ENCODE measurements around the gene TBC1D22A. TPM values are rescaled to one million over a fixed set of nuclear protein-coding genes. Genes with fewer than 3 reads are reported as not detected.
"Not testable (repeated sequence)": the region's sequence is repeated elsewhere in the genome, so short reads cannot be mapped to it uniquely, and the experiment has no call there.

The TBC1D22A gene
- polyA plus RNA-seq, 1 donor from 2014 or later, result 9.3 TPM

DNA sequence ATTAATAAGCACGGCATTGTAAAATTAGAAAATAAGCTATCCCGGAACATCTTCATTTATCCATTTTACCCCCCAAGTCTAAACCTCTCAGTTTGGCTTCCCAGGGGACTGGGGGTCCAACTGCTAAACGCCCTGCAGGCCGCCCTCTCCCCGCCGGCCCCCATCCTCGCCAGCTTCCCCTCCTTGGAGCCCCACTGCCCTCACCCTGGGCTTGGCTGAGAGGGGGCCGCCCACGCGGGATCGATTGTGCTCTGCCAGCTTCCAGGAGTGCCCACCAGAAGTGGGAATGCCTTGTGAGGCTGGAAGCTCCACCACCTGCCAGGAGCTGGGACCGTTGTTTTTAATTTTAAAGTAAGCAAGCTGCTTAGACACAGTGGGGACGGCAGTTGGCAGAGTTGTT is 353.5 kb downstream of the TBC1D22A start:
- no peaks in the 10 kb centered on the region for H3K79me2 ChIP-seq (replicated peaks; ENCODE audit: insufficient read depth, low read length)
- no peak overlapping the region for H2AFZ ChIP-seq (ENCODE audit: low read depth, low read length)
- H4K20me1 ChIP-seq (ENCODE audit: insufficient read depth), result no peaks in the 10 kb centered on the region
- H3F3A ChIP-seq (ENCODE audit: insufficient read depth, low read length, poor library complexity, severe bottlenecking), result no peaks in the 10 kb centered on the region
- no peaks in the 10 kb centered on the region for H3K9me2 ChIP-seq (ENCODE audit: insufficient read depth, low read length)
- TF ChIP-seq EP300 (conservative IDR thresholded peaks at IDR 0.05; ENCODE audit: poor library complexity, severe bottlenecking) (no peak), EZH2 (IDR thresholded peaks at IDR 0.05; ENCODE audit: borderline replicate concordance, insufficient read depth, low read length, poor library complexity, severe bottlenecking) (no peak), POLR2AphosphoS5 (IDR thresholded peaks at IDR 0.05) (no peak), TAF1 (IDR thresholded peaks at IDR 0.05; ENCODE audit: low read depth) (no peak)
- TF ChIP-seq, protein P1, sequence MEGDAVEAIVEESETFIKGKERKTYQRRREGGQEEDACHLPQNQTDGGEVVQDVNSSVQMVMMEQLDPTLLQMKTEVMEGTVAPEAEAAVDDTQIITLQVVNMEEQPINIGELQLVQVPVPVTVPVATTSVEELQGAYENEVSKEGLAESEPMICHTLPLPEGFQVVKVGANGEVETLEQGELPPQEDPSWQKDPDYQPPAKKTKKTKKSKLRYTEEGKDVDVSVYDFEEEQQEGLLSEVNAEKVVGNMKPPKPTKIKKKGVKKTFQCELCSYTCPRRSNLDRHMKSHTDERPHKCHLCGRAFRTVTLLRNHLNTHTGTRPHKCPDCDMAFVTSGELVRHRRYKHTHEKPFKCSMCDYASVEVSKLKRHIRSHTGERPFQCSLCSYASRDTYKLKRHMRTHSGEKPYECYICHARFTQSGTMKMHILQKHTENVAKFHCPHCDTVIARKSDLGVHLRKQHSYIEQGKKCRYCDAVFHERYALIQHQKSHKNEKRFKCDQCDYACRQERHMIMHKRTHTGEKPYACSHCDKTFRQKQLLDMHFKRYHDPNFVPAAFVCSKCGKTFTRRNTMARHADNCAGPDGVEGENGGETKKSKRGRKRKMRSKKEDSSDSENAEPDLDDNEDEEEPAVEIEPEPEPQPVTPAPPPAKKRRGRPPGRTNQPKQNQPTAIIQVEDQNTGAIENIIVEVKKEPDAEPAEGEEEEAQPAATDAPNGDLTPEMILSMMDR (IDR thresholded peaks at IDR 0.05; ENCODE audit: poor library complexity, severe bottlenecking), result no peak
- H3K9me3 ChIP-seq (ENCODE audit: low read length), result no peaks in the 10 kb centered on the region
- no peak overlapping the region for H3K4me2 ChIP-seq (ENCODE audit: low read length)
- no peak overlapping the region for H3K9ac ChIP-seq (ENCODE audit: low read length)
- no peaks in the 10 kb centered on the region for H3K36me3 ChIP-seq (ENCODE audit: insufficient read depth, low read length)
- H3K4me3 ChIP-seq (ENCODE audit: low read length), result no peak overlapping the region
- no peak overlapping the region for H3K27ac ChIP-seq (ENCODE audit: low read length)
- no peaks in the 10 kb centered on the region for H3K27me3 ChIP-seq (ENCODE audit: insufficient read depth, low read depth, low read length)

DNA sequence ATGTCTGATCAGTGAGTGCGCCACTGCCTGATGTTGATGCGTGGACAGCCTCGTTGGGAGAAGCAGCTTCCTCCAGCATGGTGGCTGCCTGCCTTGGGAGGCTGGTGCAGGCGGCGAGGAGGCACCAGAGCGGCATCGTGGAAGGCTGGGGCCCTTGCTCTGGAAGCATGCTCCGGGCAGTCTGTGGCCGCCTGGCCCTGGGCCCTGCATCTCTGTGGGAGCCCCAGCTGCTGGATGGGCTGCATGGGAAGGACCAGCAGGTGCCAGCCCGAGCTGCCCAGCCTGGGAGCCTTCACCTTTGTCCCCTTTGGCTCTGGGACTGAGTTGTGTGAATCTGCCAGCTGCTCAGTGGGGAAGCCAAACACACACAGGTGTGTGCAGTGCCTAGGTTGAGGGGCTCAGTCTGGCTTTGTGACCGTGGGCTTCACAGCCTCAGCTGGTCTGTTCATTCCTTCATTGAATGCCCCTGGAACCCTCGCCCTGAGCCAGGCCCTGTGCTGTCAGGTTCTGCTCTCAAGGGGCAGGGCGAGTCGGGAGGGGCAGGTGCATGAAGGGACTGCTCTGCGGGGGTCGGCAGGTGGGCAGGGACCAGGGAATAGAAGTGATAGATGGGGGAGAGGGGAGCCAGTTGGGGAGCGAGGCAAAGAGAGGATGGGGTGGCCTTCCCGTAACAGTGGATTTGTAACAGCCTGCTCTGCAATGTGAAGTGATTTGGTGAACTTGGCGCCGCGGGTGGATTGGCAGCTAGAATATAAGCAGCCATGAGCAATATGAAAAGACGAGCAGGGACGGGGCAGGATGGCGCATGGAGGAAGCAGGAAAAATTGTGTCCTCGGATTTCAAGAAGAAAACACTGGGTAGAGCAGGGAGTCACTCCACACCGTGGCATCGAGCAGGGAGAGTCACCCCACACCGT is 354.2 kb downstream of the TBC1D22A start:
- Histone ChIP-seq H3K79me2 (replicated peaks; ENCODE audit: insufficient read depth, low read length) (no peaks in the 10 kb centered on the region), H3K9me3 (ENCODE audit: low read length) (no peaks in the 10 kb centered on the region), H3K36me3 (ENCODE audit: insufficient read depth, low read length) (no peaks in the 10 kb centered on the region), H3F3A (ENCODE audit: insufficient read depth, low read length, poor library complexity, severe bottlenecking) (no peaks in the 10 kb centered on the region), H3K27me3 (ENCODE audit: insufficient read depth, low read depth, low read length) (no peaks in the 10 kb centered on the region), H2AFZ (ENCODE audit: low read depth, low read length) (no peak overlapping the region), H3K4me2 (ENCODE audit: low read length) (no peak overlapping the region), H3K4me3 (ENCODE audit: low read length) (no peak overlapping the region), H4K20me1 (ENCODE audit: insufficient read depth) (no peaks in the 10 kb centered on the region), H3K9me2 (ENCODE audit: insufficient read depth, low read length) (no peaks in the 10 kb centered on the region), H3K9ac (ENCODE audit: low read length) (no peak overlapping the region), H3K27ac (ENCODE audit: low read length) (no peak overlapping the region)
- TF ChIP-seq EP300 (conservative IDR thresholded peaks at IDR 0.05; ENCODE audit: poor library complexity, severe bottlenecking) (no peak), EZH2 (IDR thresholded peaks at IDR 0.05; ENCODE audit: borderline replicate concordance, insufficient read depth, low read length, poor library complexity, severe bottlenecking) (no peak), MXI1 (conservative IDR thresholded peaks at IDR 0.05; ENCODE audit: poor library complexity, severe bottlenecking) (no peak), TAF1 (IDR thresholded peaks at IDR 0.05; ENCODE audit: low read depth) (no peak), SMC3 (conservative IDR thresholded peaks at IDR 0.05; ENCODE audit: poor library complexity) (no peak), POLR2AphosphoS5 (IDR thresholded peaks at IDR 0.05) (no peak), RAD21 (conservative IDR thresholded peaks at IDR 0.05) (no peak)
- TF ChIP-seq, protein P2, sequence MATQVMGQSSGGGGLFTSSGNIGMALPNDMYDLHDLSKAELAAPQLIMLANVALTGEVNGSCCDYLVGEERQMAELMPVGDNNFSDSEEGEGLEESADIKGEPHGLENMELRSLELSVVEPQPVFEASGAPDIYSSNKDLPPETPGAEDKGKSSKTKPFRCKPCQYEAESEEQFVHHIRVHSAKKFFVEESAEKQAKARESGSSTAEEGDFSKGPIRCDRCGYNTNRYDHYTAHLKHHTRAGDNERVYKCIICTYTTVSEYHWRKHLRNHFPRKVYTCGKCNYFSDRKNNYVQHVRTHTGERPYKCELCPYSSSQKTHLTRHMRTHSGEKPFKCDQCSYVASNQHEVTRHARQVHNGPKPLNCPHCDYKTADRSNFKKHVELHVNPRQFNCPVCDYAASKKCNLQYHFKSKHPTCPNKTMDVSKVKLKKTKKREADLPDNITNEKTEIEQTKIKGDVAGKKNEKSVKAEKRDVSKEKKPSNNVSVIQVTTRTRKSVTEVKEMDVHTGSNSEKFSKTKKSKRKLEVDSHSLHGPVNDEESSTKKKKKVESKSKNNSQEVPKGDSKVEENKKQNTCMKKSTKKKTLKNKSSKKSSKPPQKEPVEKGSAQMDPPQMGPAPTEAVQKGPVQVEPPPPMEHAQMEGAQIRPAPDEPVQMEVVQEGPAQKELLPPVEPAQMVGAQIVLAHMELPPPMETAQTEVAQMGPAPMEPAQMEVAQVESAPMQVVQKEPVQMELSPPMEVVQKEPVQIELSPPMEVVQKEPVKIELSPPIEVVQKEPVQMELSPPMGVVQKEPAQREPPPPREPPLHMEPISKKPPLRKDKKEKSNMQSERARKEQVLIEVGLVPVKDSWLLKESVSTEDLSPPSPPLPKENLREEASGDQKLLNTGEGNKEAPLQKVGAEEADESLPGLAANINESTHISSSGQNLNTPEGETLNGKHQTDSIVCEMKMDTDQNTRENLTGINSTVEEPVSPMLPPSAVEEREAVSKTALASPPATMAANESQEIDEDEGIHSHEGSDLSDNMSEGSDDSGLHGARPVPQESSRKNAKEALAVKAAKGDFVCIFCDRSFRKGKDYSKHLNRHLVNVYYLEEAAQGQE (IDR thresholded peaks at IDR 0.05; ENCODE audit: borderline replicate concordance), result no peak
- TF ChIP-seq, protein P1 (IDR thresholded peaks at IDR 0.05; ENCODE audit: poor library complexity, severe bottlenecking), result no peak

DNA sequence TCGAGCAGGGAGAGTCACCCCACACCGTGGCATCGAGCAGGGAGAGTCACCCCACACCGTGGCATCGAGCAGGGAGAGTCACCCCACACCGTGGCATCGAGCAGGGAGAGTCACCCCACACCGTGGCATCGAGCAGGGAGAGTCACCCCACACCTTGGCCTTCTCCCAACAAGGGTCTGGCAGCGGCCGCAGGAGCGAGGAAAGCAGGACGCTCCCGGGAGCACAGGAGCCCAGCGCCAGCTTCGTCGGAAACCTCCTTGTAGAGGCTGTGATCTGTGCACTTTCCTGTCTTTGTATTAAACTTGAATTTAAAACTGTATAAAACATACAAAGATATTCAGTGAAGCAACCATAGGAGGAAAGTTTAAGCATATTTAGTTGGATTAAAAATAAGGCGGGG is 355.0 kb downstream of the TBC1D22A start:
- H3K9me3 ChIP-seq (ENCODE audit: low read length); H3K27ac ChIP-seq (ENCODE audit: low read length); H3K27me3 ChIP-seq (ENCODE audit: insufficient read depth, low read depth, low read length); H2AFZ ChIP-seq (ENCODE audit: low read depth, low read length); H3F3A ChIP-seq (ENCODE audit: insufficient read depth, low read length, poor library complexity, severe bottlenecking); H3K36me3 ChIP-seq (ENCODE audit: insufficient read depth, low read length); H3K4me3 ChIP-seq (ENCODE audit: low read length); H3K9ac ChIP-seq (ENCODE audit: low read length); H3K4me2 ChIP-seq (ENCODE audit: low read length); H3K79me2 ChIP-seq (replicated peaks; ENCODE audit: insufficient read depth, low read length); H3K9me2 ChIP-seq (ENCODE audit: insufficient read depth, low read length); H4K20me1 ChIP-seq (ENCODE audit: insufficient read depth): not testable (repeated sequence)
